HG03060 (cell line): ENCODE results near the gene NASP.

ENCODE experiments used
- ATAC-seq: cut with Tn5 transposase; IDR thresholded peaks from one replicate; pipeline ENCODE4 v1.9.1; 2021; ENCODE audit warnings: low read depth, moderate number of reproducible peaks; ENCODE audit not compliant: unreplicated experiment

Gene NASP

GRCh38 chr1:45658171-45658570 lies 74.3 kb downstream of the NASP start:
- no peak for ATAC-seq

DNA sequence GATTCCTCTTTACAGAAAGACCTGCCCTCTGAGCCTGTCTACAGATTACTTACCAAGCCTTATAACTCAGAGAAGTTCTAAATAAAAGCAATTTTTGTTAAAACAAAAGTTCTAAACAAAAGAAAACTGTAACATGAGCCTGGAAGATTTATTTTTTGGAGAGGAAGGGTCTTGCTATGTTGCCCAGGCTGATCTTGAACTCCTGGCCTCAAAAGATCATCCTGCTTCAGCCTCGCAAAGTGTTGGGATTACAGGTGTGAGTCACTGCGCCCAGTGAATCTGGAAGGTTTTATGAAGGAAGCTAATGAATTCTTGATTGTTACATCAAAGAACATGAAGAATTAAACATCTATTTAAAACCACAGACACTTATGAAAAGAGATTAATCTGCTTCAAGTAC lies 75.4 kb downstream of the NASP start:
- ATAC-seq: no peak

DNA sequence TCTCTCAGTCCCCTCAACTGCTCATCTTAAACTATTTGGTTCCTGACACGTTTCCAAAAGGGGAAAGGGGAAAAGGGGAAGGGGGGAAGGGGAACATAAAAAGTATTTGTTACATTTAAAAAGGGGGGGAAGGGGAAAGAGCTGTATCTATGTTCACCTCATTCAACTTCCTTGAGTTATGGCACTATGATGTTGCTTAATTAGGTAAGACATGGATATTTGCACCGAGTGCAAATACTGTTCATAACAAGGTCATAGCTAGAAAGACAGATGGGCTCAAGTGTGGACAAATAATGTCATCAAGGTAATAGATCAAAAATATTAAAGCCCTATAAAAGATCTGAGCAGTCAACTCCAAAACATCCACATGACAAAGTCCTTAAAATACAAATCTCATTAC lies 76.5 kb downstream of the NASP start:
- ATAC-seq: no peak

DNA sequence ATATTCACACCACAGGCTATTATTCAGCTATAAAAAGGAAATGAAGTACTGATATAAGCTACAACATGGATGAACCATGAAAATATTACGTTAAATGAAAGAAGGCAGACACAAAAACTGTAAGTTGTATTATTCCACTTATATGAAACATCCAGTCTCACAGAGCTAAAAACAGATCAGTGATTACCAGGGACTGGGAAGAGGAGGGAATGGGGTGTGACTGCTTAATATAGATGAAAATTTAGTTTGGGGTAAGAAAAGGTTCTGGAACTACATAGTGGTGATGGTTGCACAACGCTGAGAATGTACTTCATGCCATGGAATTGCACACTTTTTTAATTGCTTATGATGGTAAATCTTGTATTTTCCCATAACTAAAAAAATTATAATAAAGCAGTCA lies 83.0 kb downstream of the NASP start:
- ATAC-seq: no peak

GRCh38 chr1:45667321-45668111 lies 83.7 kb downstream of the NASP start:
- ATAC-seq: no peak
